OCI-LY7 (cell line): ENCODE data around the gene MPRIP. TPM values are rescaled to one million over a fixed set of nuclear protein-coding genes. Genes with fewer than 3 reads are reported as not detected.

Experiments used
- BruUV-seq: library from RNA; stranded (reverse); fragments of 400-500 nt; replicated peaks from 2 replicates; lab custom pipeline; 2021; lab: Mats Ljungman, UMichigan
- CTCF ChIA-PET: fragments of 300-600 bp; sonication (Branson Sonifier 250); formaldehyde crosslinking; loops from one replicate; lab custom pipeline; 2022; ENCODE audit warnings: antibody characterized with exemption; ENCODE audit not compliant: unreplicated experiment; lab: Charles Lee
- POLR2A ChIA-PET: fragments of 300-600 bp; sonication (Branson Sonifier 250); formaldehyde crosslinking; loops from one replicate; lab custom pipeline; 2022; ENCODE audit warnings: antibody characterized with exemption; lab: Charles Lee
- DNase-seq: peaks from one replicate; pipeline ENCODE4 v3.0.0-alpha.2; 2015; ENCODE audit warnings: low spot score
- H2AFZ ChIP-seq: fragments of 200-600 bp; sonication (generic), shearing (Covaris generic); 2 replicates; pipeline ENCODE4 v1.6.1; 2014; ENCODE audit warnings: mild to moderate bottlenecking, antibody characterized with exemption, low read length, moderate library complexity
- H3K27ac ChIP-seq: fragments of 200-600 bp; sonication (generic); 2 replicates; pipeline ENCODE4 v1.5.1; 2014; ENCODE audit warnings: mixed run types, low read depth, mild to moderate bottlenecking, moderate library complexity, low read length, inconsistent platforms; ENCODE audit not compliant: poor library complexity, severe bottlenecking
- H3K36me3 ChIP-seq: fragments of 200-600 bp; sonication (generic); 2 replicates; pipeline ENCODE4 v1.6.1; 2014; ENCODE audit warnings: mild to moderate bottlenecking, antibody characterized with exemption, low read length, moderate library complexity, mixed read lengths; ENCODE audit not compliant: insufficient read depth
- H3K4me1 ChIP-seq: fragments of 200-600 bp; sonication (generic); 2 replicates; pipeline ENCODE4 v1.5.1; 2014; ENCODE audit warnings: mild to moderate bottlenecking, low read length; ENCODE audit not compliant: insufficient read depth, poor library complexity, severe bottlenecking
- H3K4me2 ChIP-seq: fragments of 200-600 bp; sonication (generic); 2 replicates; pipeline ENCODE4 v1.6.1; 2014; ENCODE audit warnings: mild to moderate bottlenecking, low read length
- H3K4me3 ChIP-seq: fragments of 200-600 bp; sonication (generic); 2 replicates; pipeline ENCODE4 v1.5.1; 2014; ENCODE audit warnings: mild to moderate bottlenecking, low read depth, low read length; ENCODE audit not compliant: poor library complexity, severe bottlenecking
- H3K79me2 ChIP-seq: fragments of 200-600 bp; sonication (generic); 2 replicates; pipeline ENCODE4 v1.6.1; 2016; ENCODE audit warnings: low read depth, mild to moderate bottlenecking, low read length, moderate library complexity, mixed read lengths; ENCODE audit not compliant: insufficient read depth
- H3K9me2 ChIP-seq: fragments of 200-600 bp; sonication (generic); 2 replicates; pipeline ENCODE4 v1.6.1; 2016; ENCODE audit warnings: mild to moderate bottlenecking, low read length, mixed read lengths; ENCODE audit not compliant: insufficient read depth
- H3K9me3 ChIP-seq: fragments of 200-600 bp; sonication (generic); 2 replicates; pipeline ENCODE4 v1.6.1; 2014; ENCODE audit warnings: mild to moderate bottlenecking, mixed run types, low read length, mixed read lengths
- H4K20me1 ChIP-seq: fragments of 200-600 bp; sonication (generic); 2 replicates; pipeline ENCODE4 v1.6.1; 2014; ENCODE audit warnings: mild to moderate bottlenecking, antibody characterized with exemption, low read length, moderate library complexity, mixed read lengths; ENCODE audit not compliant: insufficient read depth
- CTCF ChIP-seq: fragments of 200-600 bp; sonication (generic); conservative IDR thresholded peaks from 2 replicates; pipeline ENCODE4 v1.5.1; 2014; ENCODE audit warnings: mild to moderate bottlenecking, antibody characterized with exemption, low read length, moderate library complexity, mixed read lengths
- EZH2phosphoT487 ChIP-seq: fragments of 200-600 bp; sonication (generic); IDR thresholded peaks from 2 replicates; pipeline ENCODE4 v1.6.1; 2018; ENCODE audit warnings: low read depth, borderline replicate concordance, mild to moderate bottlenecking, mixed run types, antibody characterized with exemption, low read length, moderate library complexity, mixed read lengths
- intact Hi-C: fragments of 100-400 bp; cut with micrococcal nuclease; formaldehyde crosslinking; loops from one replicate; pipeline ENCODE4 v1.10.0; 2022; ENCODE audit not compliant: unreplicated experiment
- total RNA-seq, 2 experiments: library from RNA; depleted of rRNA in 1 of 2; stranded (reverse); fragments of >200 nt in 1 of 2; shearing (Covaris generic) in 1 of 2; gene quantifications; 2 replicates each; pipeline ENCODE4 v1.2.3, GENCODE V29; 2014 to 2022

MPRIP gene
- total RNA-seq, 2 experiments from 2014 or later = 73.3 to 109 TPM

GRCh38 chr17:17104036-17104435, 61.8 kb downstream of the MPRIP start:
- DNase-seq = no peak
- H3K9me2 ChIP-seq = no peaks in the 10 kb centered on the region
- no peaks in the 10 kb centered on the region for H3K79me2 ChIP-seq
- TF ChIP-seq CTCF (no peak), EZH2phosphoT487 (no peak)
- ChIA-PET CTCF (no interaction called here), POLR2A (no interaction called here)
- H2AFZ ChIP-seq = no peak overlapping the region
- H3K36me3 ChIP-seq = no peaks in the 10 kb centered on the region
- H3K9me3 ChIP-seq = no peaks in the 10 kb centered on the region
- intact Hi-C loops = no loop called here
- no peak overlapping the region for H3K27ac ChIP-seq
- no peak overlapping the region for H3K4me3 ChIP-seq
- BruUV-seq = no TSS peak
- no peaks in the 10 kb centered on the region for H4K20me1 ChIP-seq
- H3K4me2 ChIP-seq = no peak overlapping the region
- no peaks in the 10 kb centered on the region for H3K4me1 ChIP-seq

GRCh38 chr17:17104494-17104893, 62.2 kb downstream of the MPRIP start:
- Histone ChIP-seq H3K4me3 (no peak overlapping the region), H3K79me2 (no peaks in the 10 kb centered on the region), H3K36me3 (no peaks in the 10 kb centered on the region), H3K9me3 (no peaks in the 10 kb centered on the region), H3K4me1 (no peaks in the 10 kb centered on the region), H2AFZ (no peak overlapping the region), H3K9me2 (no peaks in the 10 kb centered on the region), H3K4me2 (no peak overlapping the region), H4K20me1 (no peaks in the 10 kb centered on the region), H3K27ac (no peak overlapping the region)
- ChIA-PET POLR2A (no interaction called here), CTCF (no interaction called here)
- no peak for DNase-seq
- intact Hi-C loops = no loop called here
- no peak for TF ChIP-seq EZH2phosphoT487
- no peak for TF ChIP-seq CTCF
- BruUV-seq = no TSS peak

GRCh38 chr17:17105976-17106375, 63.7 kb downstream of the MPRIP start:
- Histone ChIP-seq H3K9me2 (no peaks in the 10 kb centered on the region), H3K9me3 (no peaks in the 10 kb centered on the region), H3K27ac (no peak overlapping the region), H3K4me3 (no peak overlapping the region), H2AFZ (no peak overlapping the region), H3K79me2 (no peaks in the 10 kb centered on the region), H3K4me1 (no peaks in the 10 kb centered on the region), H3K4me2 (no peak overlapping the region), H3K36me3 (no peaks in the 10 kb centered on the region), H4K20me1 (no peaks in the 10 kb centered on the region)
- DNase-seq = no peak
- ChIA-PET POLR2A (no interaction called here), CTCF (no interaction called here)
- intact Hi-C loops = no loop called here
- no TSS peak for BruUV-seq
- no peak for TF ChIP-seq CTCF
- no peak for TF ChIP-seq EZH2phosphoT487
